Panc1 (cell line): ENCODE data around the gene RBL1.

Source experiments
- POLR2AphosphoS5 ChIP-seq: IDR thresholded peaks from 2 replicates; pipeline ENCODE4 v1.6.1; 2012; ENCODE audit warnings: mild to moderate bottlenecking, low read depth, low read length, moderate library complexity
- TF ChIP-seq, protein P1 (sequence below): fragments of 450-650 bp; IDR thresholded peaks from 2 replicates; pipeline ENCODE4 v1.5.1; 2017; ENCODE audit warnings: mild to moderate bottlenecking

DNA sequence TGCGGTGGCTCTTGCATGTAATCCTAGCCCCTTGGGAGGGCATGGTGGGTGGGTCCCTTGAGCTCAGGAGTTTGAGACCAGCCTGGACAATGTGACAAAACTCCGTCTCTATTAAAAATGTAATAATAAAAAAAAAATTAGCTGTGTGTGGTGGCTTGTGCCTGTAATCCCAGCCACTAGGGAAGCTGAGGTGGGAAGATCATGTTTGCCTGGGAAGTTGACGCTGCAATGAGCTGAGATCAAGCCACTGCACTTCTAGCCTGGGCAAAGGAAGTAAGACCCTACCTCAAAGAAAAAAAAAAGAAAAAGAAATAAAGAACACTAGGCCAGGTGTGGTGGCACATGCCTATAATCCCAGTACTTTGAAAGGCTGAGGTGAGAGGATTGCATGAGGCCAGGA lies 139.8 kb downstream of the RBL1 start:
- TF ChIP-seq POLR2AphosphoS5 = no peak
- TF ChIP-seq, protein P1, sequence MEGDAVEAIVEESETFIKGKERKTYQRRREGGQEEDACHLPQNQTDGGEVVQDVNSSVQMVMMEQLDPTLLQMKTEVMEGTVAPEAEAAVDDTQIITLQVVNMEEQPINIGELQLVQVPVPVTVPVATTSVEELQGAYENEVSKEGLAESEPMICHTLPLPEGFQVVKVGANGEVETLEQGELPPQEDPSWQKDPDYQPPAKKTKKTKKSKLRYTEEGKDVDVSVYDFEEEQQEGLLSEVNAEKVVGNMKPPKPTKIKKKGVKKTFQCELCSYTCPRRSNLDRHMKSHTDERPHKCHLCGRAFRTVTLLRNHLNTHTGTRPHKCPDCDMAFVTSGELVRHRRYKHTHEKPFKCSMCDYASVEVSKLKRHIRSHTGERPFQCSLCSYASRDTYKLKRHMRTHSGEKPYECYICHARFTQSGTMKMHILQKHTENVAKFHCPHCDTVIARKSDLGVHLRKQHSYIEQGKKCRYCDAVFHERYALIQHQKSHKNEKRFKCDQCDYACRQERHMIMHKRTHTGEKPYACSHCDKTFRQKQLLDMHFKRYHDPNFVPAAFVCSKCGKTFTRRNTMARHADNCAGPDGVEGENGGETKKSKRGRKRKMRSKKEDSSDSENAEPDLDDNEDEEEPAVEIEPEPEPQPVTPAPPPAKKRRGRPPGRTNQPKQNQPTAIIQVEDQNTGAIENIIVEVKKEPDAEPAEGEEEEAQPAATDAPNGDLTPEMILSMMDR = no peak
